GM18858 (cell line): ENCODE measurements around the gene YPEL1.
"Not testable (repeated sequence)": the region's sequence is repeated elsewhere in the genome, so short reads cannot be mapped to it uniquely, and the experiment has no call there.

Experiments
- ATAC-seq: cut with Tn5 transposase; IDR thresholded peaks from one replicate; pipeline ENCODE4 v1.9.1; 2021; ENCODE audit not compliant: unreplicated experiment

Gene YPEL1

DNA sequence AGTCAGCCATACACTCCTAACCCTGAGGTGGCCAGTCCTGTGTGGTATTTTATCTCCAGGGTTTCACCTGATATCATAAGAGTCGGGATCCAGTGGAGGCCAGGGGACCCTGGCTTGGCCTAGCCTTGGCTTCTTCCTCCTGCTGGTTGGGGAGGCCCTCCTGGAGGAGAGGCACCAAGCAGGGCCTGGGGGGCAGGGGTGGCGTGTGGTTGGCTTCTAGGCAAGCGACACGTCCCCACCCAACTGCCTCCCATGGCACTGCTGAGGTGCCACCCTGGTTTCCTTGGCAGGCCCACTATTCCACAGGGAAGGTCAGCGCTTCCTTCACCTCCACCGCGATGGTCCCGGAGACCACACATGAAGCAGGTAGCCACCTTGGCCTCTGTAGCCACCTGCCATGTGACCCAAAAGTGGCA is 49.4 kb downstream of the YPEL1 start:
- no peak for ATAC-seq

DNA sequence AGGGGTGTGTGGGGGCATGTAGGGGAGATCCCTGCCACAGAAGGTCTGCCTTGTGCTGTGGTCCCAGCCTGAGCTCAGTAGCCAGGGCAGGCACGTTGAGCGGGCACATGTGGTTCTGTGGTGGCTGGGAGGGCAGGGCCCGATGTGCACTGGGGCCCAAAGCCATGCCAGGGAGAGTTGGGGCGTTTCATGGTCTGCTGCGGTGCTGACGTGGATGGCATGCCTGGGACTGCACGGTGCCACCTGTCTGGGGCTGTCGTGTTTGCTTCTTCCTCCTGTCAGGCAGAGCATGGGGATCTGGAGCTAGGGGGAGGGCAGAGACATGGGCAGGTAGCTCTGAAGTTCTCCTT is 50.5 kb downstream of the YPEL1 start:
- ATAC-seq: no peak

DNA sequence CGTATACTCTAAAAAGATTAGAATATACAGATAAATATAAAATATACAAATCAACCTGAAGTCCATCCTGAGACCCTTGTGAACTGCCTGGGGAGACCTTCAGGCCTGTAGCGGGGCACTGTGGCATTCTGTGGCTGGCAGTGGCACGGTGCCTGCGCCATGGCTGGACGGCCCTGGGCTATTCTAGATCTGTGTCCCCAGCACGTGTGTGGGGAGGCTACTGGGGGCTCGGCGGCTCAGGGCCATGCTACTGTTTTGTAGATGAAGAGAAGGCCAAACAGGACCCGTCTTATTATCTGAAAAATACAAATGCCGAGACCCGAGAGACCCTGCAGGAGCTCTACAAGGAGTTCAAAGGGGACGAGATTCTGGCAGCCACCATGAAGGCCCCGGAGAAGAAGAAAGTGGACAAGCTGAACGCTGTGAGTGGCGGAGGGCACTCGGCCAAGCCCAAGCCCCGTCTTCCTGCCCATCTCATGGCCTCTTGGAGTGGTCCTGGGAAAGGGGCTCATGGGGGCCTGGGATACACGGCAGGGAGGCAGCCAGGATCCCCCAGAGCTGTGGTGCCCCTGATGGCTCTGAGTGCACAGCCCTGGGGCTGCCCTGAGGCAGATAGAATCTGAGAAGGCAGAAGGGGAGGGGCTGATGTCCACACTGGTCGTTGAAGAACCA is 51.0 kb downstream of the YPEL1 start:
- ATAC-seq: no peak

DNA sequence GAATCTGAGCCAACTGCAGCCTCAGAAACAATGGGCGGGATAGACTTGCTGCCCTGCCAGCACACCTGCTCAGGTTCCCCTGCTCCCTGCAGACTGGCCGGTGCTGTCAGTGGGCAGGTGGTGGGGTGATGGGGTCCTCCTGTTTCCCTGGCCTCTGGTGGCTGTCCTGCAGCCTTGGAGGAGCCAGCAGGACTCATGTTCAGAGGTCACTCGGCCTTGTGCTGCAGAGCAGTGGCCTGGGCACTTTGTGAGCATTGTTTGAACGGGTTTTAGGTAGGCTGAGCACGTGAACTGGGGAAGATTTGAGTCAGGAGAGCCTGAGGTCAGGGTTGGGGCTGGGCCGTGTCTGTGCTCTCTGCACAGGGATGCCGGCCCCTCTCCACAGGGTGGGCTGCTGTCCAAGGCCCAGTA is 52.2 kb downstream of the YPEL1 start:
- ATAC-seq: no peak

DNA sequence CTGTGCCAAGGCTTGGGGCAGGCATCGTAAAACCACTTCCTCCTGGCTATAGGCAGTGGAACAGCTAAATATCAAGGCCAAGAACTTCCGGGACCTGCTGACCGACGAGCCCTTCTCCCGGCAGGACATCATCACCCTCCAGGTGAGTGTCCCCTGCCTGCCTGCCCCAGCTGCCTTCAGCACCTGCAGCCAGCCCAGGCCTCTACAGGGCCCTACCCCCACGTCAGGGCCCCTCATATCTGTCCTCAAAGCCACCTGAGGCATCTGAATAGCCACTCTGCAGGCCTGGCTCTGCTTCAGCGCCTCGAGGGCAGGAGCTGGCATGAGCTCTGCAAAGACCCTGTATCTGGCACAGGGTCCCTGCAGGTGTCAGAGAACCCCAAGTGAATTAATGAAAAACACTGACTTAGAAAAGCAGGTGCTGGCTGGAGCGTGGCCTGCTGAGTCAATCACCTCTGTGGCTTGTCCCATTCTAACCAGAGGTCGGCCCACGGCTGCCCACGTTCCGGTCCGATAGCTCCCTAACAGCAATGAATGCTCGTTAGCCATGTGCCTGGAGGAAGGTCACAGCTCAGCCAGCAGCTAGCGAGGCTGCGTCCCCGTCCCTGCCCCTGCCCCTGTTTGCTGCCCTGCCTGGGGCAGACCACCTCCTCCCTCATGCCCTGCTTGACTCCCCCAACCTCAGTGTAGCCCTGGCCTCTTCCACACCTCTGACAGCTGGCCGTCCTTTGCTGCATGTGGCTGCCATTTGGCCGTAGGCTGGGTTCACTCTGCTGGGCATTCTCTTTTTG is 53.0 kb downstream of the YPEL1 start:
- ATAC-seq: no peak

DNA sequence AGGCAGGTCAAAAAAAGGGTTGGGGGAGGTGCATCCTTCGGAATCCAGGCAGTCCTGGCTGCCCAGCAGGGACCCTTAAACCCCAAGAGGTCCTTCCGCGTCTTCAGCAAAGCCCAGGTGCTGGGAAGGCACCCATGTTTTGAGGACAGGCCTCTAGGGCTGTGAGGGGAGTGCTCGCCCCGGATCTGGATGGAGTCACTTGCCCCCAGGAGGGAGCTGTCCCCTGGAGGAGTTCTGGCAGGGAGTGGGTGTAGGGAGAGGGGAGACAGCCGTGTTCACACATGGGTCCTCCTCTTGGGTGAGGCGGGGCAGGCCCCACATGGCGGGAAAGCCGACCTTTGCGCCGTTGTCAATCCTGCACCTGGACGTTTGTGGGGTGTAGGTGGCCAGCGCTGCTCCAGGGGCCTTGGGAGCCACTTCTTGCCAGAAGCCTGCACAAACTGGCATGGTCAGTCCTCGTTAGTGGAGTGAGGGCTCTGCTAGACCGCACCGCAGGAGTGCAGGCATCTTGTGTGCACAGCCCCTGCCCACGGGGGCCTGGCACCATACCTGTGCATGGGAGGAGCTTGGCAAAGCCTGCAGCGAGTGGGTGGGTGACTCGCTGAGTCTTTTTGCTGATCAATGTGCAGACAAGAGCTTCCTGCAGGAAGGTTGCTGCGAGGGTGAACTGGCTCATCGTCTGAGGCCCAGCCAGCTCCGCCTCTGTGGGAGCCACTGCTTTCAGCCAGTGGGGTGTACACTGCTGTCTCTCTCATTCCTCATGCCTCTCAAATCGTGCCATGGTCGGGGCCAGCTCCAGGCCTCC is 53.8 kb downstream of the YPEL1 start:
- no peak for ATAC-seq

DNA sequence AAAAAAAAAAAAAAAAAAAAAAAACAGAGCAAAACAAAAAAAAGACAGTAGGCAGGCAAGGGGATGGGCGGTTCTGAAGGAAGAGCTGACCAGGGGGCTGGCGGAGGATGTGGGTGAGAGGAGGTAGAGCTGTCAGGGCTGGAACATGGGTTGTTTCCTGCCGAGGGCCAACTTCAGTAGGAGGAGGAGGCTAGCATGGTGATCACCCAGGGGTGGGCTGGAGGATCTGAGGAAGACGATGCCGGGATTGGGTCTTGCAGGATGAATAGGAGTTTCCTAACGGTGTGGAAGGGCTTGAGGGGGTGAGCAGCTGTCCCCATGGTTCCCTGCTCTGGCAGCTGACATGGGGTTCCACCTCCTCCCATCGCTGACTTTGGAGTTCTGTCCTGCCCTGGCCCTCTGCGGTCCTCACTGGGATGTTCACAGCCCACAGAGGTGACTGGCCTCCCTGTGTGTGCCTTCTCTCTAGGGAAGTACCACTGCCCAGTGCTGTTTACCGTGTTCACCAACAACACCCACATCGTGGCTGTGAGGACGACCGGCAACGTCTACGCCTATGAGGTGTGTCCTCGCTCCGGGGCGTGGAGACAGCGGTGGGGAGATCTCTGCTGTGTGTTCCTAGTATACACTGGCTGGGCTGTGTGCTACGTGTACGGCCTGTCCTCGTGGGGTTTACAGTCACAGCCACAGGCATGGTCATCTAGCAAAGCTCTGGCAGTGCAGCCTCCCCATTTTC is 54.6 kb downstream of the YPEL1 start:
- no peak for ATAC-seq

DNA sequence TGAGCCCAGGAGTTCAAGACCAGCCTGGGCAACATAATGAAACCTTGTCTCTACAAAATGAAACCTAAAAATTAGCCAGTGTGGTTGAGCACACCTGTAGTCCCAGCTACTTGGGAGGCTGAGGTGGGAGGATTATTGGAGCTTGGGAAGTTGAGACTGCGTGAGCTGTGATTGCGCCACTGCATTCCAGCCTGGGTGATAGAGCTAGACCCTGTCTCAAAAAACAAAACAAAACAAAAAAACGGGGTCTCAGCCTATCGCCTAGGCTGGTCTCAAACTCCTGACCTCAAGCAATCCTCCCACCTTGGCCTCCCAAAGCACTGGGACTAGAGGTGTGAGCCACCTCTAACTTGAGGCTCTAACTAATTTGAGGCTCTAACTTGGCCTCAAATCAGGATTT is 56.2 kb downstream of the YPEL1 start:
- no peak for ATAC-seq

DNA sequence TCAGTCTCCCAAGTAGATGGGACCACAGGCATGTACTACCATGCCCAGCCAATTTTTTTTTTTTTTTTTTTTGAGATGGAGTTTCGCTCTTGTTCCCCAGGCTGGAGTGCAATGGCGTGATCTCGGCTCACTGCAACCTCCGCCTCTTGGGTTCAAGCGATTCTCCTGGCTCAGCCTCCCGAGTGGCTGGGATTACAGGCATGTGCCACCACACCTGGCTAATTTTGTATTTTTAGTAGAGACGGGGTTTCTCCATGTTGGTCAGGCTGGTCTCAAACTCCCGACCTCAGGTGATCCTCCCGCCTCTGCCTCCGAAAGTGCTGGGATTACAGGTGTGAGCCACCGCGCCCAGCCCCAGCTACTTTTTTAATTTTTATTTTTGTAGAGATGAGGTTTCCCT is 56.8 kb downstream of the YPEL1 start:
- ATAC-seq: not testable (repeated sequence)

DNA sequence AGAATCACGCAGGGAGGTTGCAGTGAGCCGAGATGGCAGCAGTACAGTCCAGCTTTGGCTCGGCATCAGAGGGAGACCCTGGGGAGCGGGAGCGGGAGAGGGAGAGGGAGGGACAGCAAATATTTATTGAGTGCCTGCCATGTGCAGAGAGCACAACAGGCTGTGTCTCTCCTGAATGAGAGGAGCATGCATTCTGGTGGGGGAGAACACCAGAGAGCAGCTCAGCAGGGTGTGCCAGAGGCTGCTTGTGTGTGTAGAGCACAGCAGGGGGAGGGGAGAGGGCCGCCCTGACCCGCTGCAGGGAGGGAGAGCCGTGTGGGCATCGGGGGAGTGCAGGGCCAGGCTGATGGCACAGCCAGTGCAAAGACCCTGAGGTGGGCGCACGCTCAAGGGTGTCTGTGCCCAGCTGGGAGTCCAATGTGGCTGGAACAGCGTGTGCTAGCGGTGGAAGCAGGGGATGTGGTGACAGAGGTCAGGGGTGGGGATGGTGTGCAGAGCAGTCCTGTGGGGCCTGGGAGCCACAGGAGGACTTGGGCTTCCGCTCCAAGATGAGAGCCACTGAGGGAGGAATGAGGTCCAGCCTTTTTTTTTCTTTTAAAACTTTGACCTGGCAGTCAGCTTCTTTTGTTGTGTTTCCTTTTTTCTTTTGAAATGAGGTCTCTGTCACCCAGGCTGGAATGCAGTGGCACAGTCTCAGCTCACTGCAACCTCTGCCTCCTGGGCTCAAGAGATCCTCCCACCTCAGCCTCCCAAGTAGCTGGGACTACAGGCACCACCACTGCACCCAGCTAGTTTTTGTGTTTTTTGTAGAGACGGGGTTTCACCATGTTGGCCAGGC is 57.8 kb downstream of the YPEL1 start:
- ATAC-seq: no peak

DNA sequence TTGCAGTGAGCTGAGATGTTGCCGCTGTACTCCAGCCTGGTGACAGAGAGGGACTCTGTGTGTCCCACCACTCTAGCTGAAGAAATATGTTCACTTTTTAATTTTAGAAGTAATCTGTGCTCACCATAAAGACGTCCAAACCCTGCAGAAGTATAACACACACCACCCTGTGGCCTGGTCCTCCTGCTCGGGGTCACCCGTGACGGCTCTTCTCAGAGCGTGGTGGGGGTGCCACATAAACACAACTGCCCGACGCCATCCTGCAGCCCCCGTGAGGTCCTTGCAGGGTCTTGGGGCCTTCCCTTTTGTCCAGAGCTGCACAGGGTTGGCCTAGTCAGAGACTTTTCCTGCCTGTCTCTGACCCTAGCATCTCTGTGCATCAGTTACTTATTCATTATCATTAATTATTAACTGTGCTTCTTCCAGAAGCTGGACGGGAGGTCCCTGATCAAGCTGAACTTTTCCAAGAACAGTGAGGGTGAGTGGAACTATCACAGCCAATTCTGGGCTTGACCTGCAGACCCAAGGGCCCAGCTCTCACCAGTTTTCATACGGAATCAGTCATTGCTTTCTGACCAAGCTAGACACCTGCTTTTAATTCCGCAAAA is 60.9 kb downstream of the YPEL1 start:
- ATAC-seq: no peak

DNA sequence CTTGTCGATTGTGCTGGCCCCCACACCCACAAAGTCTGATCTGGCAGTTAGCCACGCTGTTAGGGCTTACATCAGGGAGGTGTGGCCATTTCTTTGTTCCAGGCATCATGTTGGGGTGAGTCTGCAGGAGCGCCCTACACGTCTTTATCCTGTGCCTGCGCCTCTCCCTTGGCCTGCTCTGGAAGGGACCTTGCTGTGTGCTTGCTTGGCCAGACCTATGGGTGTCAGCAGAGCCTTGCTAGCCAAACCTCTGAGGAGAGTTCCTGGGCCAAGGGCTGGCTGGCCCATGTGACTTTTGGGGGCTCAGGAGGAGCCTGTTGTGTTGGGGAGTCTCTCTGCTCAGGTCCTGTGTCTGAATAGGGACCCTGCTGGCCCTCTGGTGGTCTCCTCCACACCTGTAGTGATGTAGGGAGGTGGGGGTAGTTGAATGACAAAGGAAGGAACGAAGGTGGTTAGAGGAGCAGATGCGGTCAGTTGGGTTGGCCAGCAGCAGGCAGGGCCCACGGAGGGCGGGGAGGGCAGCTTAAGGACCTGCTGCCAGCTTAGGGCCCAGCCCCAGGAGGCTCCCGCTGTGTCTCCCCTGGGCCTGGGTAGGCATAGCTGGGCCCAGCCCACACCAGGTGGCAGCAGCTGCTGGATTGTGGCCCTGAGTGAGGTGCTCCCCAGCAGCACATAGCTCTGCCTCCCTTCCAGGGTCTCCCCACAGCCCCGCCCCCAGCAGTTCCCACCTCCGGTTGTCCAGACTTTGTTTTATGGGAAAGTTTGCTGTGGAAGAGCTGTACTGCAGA is 61.9 kb downstream of the YPEL1 start:
- no peak for ATAC-seq

DNA sequence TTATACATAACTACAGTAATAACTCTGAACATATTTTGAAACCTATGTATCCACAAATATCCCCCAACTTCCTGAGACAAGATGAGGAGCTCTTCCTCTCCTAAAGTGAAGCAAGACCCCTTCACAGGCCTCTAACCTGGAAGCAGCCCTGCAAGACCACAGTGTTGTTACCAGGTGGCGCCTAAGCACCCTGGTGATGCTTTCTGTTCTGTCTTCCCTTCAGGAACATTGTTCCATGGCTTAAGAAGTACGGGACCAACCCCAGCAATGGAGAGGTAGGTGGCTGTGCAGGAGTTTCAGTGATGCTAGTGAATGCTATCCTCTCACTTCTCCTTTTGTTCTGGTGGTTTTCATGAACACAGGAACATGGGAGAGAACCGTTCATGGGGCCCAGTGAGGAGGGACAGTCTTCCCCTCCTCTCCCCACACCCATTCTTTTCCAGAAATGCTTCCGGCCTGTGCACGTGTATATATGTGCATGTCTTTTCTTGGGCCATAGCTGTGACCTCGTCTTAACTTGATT is 63.4 kb downstream of the YPEL1 start:
- no peak for ATAC-seq

DNA sequence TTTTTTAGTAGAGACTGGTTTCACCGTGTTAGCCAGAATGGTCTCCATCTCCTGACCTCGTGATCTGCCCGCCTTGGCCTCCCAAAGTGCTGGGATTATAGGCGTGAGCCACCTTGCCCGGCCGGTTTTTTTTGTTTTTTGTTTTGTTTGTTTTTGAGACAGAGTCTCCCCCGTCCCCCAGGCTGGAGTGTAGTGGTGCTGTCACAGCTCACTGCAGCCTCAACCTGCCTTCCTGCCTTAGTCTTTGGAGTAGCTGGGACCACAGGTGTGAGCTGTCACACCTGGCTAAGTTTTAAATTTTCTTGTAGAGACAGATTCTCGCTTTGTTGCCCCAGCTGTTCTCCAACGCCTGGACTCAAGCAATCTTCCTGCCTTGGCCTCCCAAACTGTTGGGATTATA is 66.6 kb downstream of the YPEL1 start:
- no peak for ATAC-seq

DNA sequence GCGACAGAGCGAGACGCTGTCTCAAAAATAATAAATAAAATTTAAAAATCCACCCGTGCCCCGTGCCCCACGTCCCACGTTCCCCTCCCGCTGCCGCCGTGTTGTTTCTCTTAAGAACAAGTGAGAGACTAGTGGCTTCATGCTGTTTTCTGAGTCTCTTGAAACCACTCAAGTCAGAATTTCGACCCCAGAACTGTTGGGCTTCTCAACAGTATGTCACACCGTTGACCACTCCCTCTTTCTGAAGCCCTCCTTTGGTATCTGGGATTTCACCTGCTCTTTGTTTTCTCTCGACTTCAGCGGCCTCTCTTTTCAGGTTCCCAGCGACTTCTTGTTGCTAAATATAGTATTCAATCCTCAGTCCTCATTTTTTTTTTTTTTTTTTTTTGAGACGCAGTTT is 68.8 kb downstream of the YPEL1 start:
- no peak for ATAC-seq

DNA sequence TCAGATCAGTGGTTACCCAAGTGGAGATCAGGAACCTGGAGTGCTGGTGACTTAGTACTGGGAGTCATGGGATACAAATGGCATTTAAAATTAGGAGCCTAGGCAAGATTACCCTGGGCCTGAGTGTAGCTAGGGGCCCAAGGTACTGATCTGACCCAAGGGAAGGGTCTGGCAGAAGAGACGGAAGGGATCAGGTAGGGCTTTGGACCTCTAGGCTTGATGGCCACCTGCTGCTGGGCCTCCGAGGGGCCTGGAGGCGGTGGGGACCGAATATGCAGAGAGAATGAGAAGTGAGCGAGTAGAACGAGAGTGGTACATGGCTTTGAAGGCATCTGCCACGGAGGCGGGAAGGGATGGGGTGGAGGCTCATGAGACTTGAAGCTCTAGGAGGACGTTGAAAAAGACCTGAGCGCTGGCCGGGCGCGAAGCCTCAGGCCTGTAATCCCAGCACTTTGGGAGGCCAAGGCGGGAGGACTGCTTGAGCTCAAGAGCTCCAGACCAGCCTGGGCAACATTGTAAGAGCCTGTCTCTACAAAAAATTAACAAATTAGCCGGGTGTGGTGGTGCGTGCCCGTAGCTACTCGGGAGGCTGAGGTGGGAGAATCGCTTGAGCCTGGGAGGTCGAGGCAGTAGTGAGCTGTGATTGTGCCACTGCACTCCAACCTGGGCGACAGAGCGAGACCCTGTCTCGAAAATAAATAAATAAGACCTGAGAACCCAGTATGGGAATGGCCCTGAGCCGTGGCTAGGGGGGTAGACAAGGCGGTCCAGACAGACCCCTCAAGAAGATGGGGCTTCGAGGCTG is 70.3 kb downstream of the YPEL1 start:
- ATAC-seq: no peak

DNA sequence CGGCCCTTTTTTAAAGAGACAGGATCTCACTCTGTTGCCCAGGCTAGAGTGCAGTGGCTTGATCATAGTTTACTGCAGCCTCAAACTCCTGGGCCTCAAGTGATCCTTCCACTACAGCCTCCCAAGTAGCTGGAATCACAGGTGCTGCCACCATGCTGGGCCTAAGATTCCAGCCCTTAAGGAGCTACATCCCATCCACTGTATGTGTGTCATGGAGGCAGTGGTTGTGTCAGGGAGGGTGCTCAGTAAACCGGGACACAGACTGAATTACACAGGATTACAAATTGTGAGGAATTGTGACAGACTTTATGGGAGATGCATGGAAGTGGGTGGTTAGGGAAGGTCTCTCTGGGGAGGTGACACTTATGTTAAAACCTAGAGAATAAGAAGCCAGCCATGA is 71.9 kb downstream of the YPEL1 start:
- ATAC-seq: no peak

DNA sequence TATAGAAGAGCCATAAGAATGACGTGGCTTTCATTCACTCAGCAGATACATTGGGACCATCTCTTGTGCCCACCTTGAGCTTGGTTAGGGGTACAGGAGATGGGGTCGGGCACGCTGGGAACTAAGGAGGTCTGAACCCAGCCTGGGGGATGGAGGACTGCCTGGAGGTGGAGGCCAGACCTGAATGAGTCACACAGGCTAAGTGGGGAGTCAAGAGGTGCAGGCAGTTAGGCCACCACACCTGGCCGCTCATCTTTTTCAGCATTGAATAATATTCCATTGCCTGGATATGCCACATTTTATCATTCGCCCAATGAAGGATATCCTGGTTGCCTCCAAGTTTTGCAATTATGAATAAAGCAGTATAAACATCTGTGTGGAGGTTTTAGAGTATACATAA is 73.6 kb downstream of the YPEL1 start:
- no peak for ATAC-seq
